HepG2 (cell line): ENCODE measurements around the gene TMCO6. TPM values are rescaled to one million over a fixed set of nuclear protein-coding genes. Genes with fewer than 3 reads are reported as not detected.

Source experiments
- ARID4A ChIP-seq: sonication (generic); formaldehyde crosslinking; IDR thresholded peaks from 2 replicates; pipeline ENCODE4 v1.5.0; 2020; ENCODE audit warnings: mild to moderate bottlenecking, missing genetic modification reagents, borderline replicate concordance
- ASH2L ChIP-seq: fragments of 300-600, 200-600 bp; sonication (generic); IDR thresholded peaks from 2 replicates; pipeline ENCODE4 v1.7.0; 2017; ENCODE audit warnings: low read depth, mild to moderate bottlenecking, moderate library complexity, mixed read lengths, low read length; ENCODE audit not compliant: insufficient read length
- EP300 ChIP-seq, 3 experiments: sonication (generic) in 1 of 3; formaldehyde crosslinking in 1 of 3; IDR thresholded peaks; 2 replicates each; pipeline versions ENCODE4 v1.5.1 to v1.6.1; 2011 to 2020; ENCODE audit warnings: low read depth in 2 of 3, low read length in 2 of 3, borderline replicate concordance in 1 of 3, improper control_type of control experiment in 1 of 3, mild to moderate bottlenecking in 1 of 3, missing genetic modification reagents in 1 of 3, moderate library complexity in 1 of 3
- HIVEP1 ChIP-seq: sonication (generic); formaldehyde crosslinking; IDR thresholded peaks from 2 replicates; pipeline ENCODE4 v1.4.0; 2020; ENCODE audit warnings: mild to moderate bottlenecking, missing genetic modification reagents
- HNF1A ChIP-seq, 2 experiments: sonication (generic) in 1 of 2; formaldehyde crosslinking in 1 of 2; IDR thresholded peaks; 2 replicates each; pipeline versions ENCODE4 v1.4.0 to v1.6.1; 2016 to 2020; ENCODE audit warnings: borderline replicate concordance in 1 of 2, low read depth in 1 of 2, mild to moderate bottlenecking in 1 of 2, missing genetic modification reagents in 1 of 2
- HNRNPLL ChIP-seq: fragments of 200-400 bp; formaldehyde crosslinking; IDR thresholded peaks from 2 replicates; pipeline ENCODE4 v1.6.1; 2017; ENCODE audit warnings: mild to moderate bottlenecking, low read depth, low read length; ENCODE audit not compliant: poor library complexity, severe bottlenecking
- KMT2A ChIP-seq: sonication (generic); formaldehyde crosslinking; IDR thresholded peaks from 2 replicates; pipeline ENCODE4 v1.4.0; 2020; ENCODE audit warnings: missing genetic modification reagents
- THAP11 ChIP-seq: IDR thresholded peaks from 2 replicates; pipeline ENCODE4 v1.6.1; 2016; ENCODE audit warnings: missing biosample characterization, missing genetic modification reagents
- ZKSCAN1 ChIP-seq: fragments of 150-350 bp; IDR thresholded peaks from 2 replicates; pipeline ENCODE4 v1.6.1; 2014; ENCODE audit warnings: low read length
- ZNF333 ChIP-seq: sonication (generic); formaldehyde crosslinking; IDR thresholded peaks from 2 replicates; pipeline ENCODE4 v1.4.0; 2020; ENCODE audit warnings: mild to moderate bottlenecking, missing genetic modification reagents, borderline replicate concordance
- ZXDC ChIP-seq: sonication (generic); formaldehyde crosslinking; IDR thresholded peaks from 2 replicates; pipeline ENCODE4 v1.5.0; 2020; ENCODE audit warnings: mild to moderate bottlenecking, missing genetic modification reagents
- polyA plus RNA-seq, 8 experiments: library from polyadenylated mRNA; depleted of rRNA in 3 of 8; stranded (reverse) in 7 of 8; unstranded in 1 of 8; fragments of >200 nt; fragmentation: Illumina TruSeq in 4 of 8; extraction: Trizol in 4 of 8; gene quantifications; 2 replicates each; pipeline versions ENCODE4 v1.2.1 to v1.2.3, GENCODE V29; 2011 to 2016; ENCODE audit warnings: low read depth in 4 of 8, missing spikeins in 1 of 8, mixed read lengths in 1 of 8; ENCODE audit not compliant: insufficient read depth in 1 of 8
- total RNA-seq, 5 experiments: library from RNA; depleted of rRNA; stranded (reverse); fragments of >200 nt; fragmentation: Illumina TruSeq; extraction: Trizol; gene quantifications; 2 replicates each; pipeline ENCODE4 v1.2.3, GENCODE V29; 2016; ENCODE audit warnings: low read depth in 1 of 5

The TMCO6 gene
- total and polyA plus RNA-seq, 2 of the 13 experiments (the other 11 are each of a cell fraction or from before 2014, with no cell fraction given) = 16.6 to 28.2 TPM

GRCh38 chr5:140664359-140665119 is 25.3 kb downstream of the TMCO6 start, which contains the start of gene WDR55 (continued):
- no peak for TF ChIP-seq HNF1A (IDR thresholded peaks at IDR 0.05; ENCODE audit: low read depth)
- TF ChIP-seq HNF1A (CRISPR knock-in tag; IDR thresholded peaks at IDR 0.05; ENCODE audit: borderline replicate concordance) = peak; percentile 61
- TF ChIP-seq ASH2L = peak; percentile 85
- peak; percentile 89 for TF ChIP-seq THAP11 (CRISPR knock-in tag)
- peak; percentile 54; the same call in 1 of the 2 replicates for TF ChIP-seq ZNF333 (CRISPR knock-in tag)
- peak; percentile 84 for TF ChIP-seq KMT2A (CRISPR knock-in tag)
- TF ChIP-seq EP300 (IDR thresholded peaks at IDR 0.05; ENCODE audit: low read depth in 2 of 2, low read length in 2 of 2) = peak in 1 of 2 experiments; percentile 19; a peak in 1 of 4 replicates
- 0 out of 2 replicates have a peak, but pooled peaks have one; percentile 8 for TF ChIP-seq EP300 (CRISPR knock-in tag; IDR thresholded peaks at IDR 0.05; ENCODE audit: borderline replicate concordance)
- TF ChIP-seq ARID4A = peak; percentile 96
- 0 out of 2 replicates have a peak, but pooled peaks have one; percentile 51 for TF ChIP-seq ZXDC (CRISPR knock-in tag)
- TF ChIP-seq ZKSCAN1 = no peak
- peak; percentile 69 for TF ChIP-seq HIVEP1 (CRISPR knock-in tag)
- TF ChIP-seq HNRNPLL = peak; percentile 86
